ENCODE results near the gene IRS2.

DNA sequence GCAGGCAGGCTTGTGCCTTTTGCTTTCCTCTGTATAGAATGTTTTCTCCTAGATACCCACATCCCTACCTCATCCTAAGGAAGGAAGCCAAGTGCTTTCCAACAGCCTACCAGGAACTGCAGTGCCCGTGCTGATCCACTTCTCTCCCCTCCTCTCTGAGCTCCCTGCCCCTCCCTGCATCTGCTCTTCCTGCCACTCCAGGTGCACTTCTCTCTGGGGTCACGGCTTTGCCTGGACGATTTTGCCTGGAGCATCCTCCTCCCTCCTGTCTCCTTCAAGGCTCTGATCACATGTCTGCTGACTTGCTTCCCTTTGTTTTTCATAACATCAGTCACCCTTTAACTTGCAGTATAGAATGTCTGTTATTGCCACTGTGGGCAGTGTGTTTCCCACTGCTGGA, 34.7 kb upstream of the IRS2 start:
- no peak for TF ChIP-seq SIN3A (conservative IDR thresholded peaks at IDR 0.05 in 1 of 2, IDR thresholded peaks at IDR 0.05 in 1 of 2; ENCODE audit: low read depth in 1 of 2, low read length in 2 of 2)
- TF ChIP-seq, protein P1, sequence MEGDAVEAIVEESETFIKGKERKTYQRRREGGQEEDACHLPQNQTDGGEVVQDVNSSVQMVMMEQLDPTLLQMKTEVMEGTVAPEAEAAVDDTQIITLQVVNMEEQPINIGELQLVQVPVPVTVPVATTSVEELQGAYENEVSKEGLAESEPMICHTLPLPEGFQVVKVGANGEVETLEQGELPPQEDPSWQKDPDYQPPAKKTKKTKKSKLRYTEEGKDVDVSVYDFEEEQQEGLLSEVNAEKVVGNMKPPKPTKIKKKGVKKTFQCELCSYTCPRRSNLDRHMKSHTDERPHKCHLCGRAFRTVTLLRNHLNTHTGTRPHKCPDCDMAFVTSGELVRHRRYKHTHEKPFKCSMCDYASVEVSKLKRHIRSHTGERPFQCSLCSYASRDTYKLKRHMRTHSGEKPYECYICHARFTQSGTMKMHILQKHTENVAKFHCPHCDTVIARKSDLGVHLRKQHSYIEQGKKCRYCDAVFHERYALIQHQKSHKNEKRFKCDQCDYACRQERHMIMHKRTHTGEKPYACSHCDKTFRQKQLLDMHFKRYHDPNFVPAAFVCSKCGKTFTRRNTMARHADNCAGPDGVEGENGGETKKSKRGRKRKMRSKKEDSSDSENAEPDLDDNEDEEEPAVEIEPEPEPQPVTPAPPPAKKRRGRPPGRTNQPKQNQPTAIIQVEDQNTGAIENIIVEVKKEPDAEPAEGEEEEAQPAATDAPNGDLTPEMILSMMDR (IDR thresholded peaks at IDR 0.05; ENCODE audit: control extremely low read depth in 1 of 3, insufficient read depth in 1 of 3, low read depth in 1 of 3, low read length in 3 of 3), result no peak
- TF ChIP-seq JUN (IDR thresholded peaks at IDR 0.05; ENCODE audit: low read depth, low read length), result no peak
- no peak for TF ChIP-seq POLR2AphosphoS5 (IDR thresholded peaks at IDR 0.05; ENCODE audit: low read depth, low read length)
- no peak for TF ChIP-seq POLR2A (IDR thresholded peaks at IDR 0.05; ENCODE audit: control extremely low read depth in 1 of 2, low read depth in 2 of 2, low read length in 2 of 2)
- no peak for TF ChIP-seq RBBP5 (IDR thresholded peaks at IDR 0.05; ENCODE audit: borderline replicate concordance, low read depth, low read length)
- no peak for TF ChIP-seq SP2 (IDR thresholded peaks at IDR 0.05; ENCODE audit: low read length)
- TF ChIP-seq, protein P2, sequence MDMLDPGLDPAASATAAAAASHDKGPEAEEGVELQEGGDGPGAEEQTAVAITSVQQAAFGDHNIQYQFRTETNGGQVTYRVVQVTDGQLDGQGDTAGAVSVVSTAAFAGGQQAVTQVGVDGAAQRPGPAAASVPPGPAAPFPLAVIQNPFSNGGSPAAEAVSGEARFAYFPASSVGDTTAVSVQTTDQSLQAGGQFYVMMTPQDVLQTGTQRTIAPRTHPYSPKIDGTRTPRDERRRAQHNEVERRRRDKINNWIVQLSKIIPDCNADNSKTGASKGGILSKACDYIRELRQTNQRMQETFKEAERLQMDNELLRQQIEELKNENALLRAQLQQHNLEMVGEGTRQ (IDR thresholded peaks at IDR 0.05; ENCODE audit: low read length), result no peak
- no peak for TF ChIP-seq RNF2 (IDR thresholded peaks at IDR 0.05; ENCODE audit: borderline replicate concordance, low read depth, low read length, missing control alignments, poor library complexity, severe bottlenecking)
- TF ChIP-seq EGR1 (IDR thresholded peaks at IDR 0.05; ENCODE audit: borderline replicate concordance, low read depth, low read length), result no peak
- no peak for TF ChIP-seq MAFK (IDR thresholded peaks at IDR 0.05; ENCODE audit: low read depth, low read length)
- TF ChIP-seq CHD2 (IDR thresholded peaks at IDR 0.05; ENCODE audit: low read length), result no peak

Data from H1 (cell line).